Nephron progenitor cell (in vitro differentiated cells): ENCODE measurements around the gene GPC5.
"Not testable (repeated sequence)": the region's sequence is repeated elsewhere in the genome, so short reads cannot be mapped to it uniquely, and the experiment has no call there.

Experiments used
- DNase-seq: peaks from one replicate; pipeline ENCODE4 v3.0.0; 2021
- H3K27ac Mint-ChIP-seq: 2 replicates; pipeline ENCODE4 v1.8.0; 2021; ENCODE audit warnings: mild to moderate bottlenecking, moderate library complexity, mixed read lengths
- H3K27me3 Mint-ChIP-seq: 2 replicates; pipeline ENCODE4 v1.8.0; 2021; ENCODE audit warnings: mild to moderate bottlenecking, low read depth, mixed read lengths; ENCODE audit not compliant: poor library complexity
- H3K36me3 Mint-ChIP-seq: 2 replicates; pipeline ENCODE4 v1.8.0; 2021; ENCODE audit warnings: low read depth, mixed read lengths
- H3K4me1 Mint-ChIP-seq: 2 replicates; pipeline ENCODE4 v1.8.0; 2021; ENCODE audit warnings: mixed read lengths
- H3K4me3 Mint-ChIP-seq: 2 replicates; pipeline ENCODE4 v1.8.0; 2021; ENCODE audit warnings: mild to moderate bottlenecking, moderate library complexity, mixed read lengths
- H3K9me3 Mint-ChIP-seq: 2 replicates; pipeline ENCODE4 v1.8.0; 2021; ENCODE audit warnings: mild to moderate bottlenecking, moderate library complexity, mixed read lengths
- TF ChIP-seq, protein P1 (sequence below): fragments of 200-600 bp; sonication (generic); IDR thresholded peaks from 2 replicates; pipeline ENCODE4 v1.5.0; 2021; ENCODE audit warnings: antibody characterized with exemption

The GPC5 gene

DNA sequence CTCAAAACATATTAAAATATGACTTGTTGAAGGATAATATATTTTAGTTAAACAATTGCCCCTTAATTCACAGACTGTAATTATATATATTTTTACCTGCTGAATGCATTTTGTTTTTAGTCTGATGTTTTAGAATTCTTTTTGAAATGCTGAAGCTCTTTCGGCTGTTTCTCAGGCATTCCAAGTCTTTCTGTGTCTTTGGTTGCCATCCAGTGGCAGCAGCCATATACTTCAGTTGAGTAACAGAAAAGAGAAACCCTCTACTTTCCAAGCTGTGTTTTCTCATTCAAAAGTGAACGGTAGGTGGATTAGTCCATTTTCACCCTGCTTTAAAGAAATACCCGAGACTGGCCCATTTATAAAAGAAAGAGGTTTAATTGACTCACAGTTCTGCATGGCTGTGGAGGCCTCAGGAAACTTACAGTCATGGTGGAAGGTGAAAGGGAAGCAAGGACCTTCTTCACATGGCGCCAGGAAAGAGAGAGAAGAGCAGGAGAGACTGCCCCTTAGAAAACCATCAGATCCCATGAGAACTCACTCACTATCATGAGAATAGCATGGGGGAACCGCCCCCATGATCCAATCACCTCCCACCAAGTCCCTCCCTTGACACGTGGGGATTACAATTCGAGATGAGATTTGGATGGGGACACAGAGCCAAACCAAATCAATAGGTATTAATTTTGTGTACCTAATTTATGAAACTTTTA is 383.7 kb downstream of the GPC5 start:
- TF ChIP-seq, protein P1, sequence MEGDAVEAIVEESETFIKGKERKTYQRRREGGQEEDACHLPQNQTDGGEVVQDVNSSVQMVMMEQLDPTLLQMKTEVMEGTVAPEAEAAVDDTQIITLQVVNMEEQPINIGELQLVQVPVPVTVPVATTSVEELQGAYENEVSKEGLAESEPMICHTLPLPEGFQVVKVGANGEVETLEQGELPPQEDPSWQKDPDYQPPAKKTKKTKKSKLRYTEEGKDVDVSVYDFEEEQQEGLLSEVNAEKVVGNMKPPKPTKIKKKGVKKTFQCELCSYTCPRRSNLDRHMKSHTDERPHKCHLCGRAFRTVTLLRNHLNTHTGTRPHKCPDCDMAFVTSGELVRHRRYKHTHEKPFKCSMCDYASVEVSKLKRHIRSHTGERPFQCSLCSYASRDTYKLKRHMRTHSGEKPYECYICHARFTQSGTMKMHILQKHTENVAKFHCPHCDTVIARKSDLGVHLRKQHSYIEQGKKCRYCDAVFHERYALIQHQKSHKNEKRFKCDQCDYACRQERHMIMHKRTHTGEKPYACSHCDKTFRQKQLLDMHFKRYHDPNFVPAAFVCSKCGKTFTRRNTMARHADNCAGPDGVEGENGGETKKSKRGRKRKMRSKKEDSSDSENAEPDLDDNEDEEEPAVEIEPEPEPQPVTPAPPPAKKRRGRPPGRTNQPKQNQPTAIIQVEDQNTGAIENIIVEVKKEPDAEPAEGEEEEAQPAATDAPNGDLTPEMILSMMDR: peak; percentile 37
- not testable (repeated sequence) for H3K4me3 Mint-ChIP-seq, H3K27me3 Mint-ChIP-seq, H3K36me3 Mint-ChIP-seq, DNase-seq, H3K9me3 Mint-ChIP-seq
- H3K27ac Mint-ChIP-seq: peak overlapping the region; percentile 12
- H3K4me1 Mint-ChIP-seq: peaks cover 32% of the 10 kb centered on the region

DNA sequence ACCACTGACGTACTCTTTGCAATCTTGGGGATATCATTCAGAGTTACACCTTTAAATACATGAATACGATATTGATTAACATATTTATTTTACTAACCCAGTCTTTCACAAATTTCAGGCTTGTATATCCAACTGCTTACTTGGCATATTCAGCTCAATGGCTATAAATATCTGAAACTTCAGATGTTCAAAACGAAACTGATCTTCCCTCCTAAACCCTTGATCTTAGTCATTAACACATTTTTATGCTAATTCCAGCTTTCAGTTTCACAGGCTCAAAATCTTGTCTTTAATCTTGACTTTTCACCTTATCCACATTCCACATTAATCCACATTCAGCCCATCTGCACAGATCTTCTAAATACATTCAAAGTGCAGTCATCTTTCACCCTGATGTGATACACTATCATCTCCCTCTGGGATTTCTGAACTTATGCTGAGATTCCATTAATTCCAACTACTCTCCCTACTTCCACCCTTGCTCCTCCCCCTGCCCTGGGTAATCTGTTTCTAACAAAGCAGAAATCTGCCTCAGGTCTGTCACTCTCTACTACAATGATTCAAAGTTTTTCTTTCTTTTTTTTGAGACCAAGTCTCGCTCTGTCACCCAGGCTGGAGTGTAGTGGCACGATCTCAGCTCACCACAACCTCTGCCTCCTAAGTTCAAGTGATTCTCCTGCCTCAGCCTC is 387.2 kb downstream of the GPC5 start:
- Mint-ChIP-seq H3K4me1 (peaks cover 11% of the 10 kb centered on the region), H3K27me3 (no peaks in the 10 kb centered on the region), H3K36me3 (no peaks in the 10 kb centered on the region), H3K9me3 (no peaks in the 10 kb centered on the region), H3K4me3 (no peak overlapping the region), H3K27ac (peak overlapping the region; percentile 60)
- no peak for DNase-seq
- TF ChIP-seq, protein P1: no peak

DNA sequence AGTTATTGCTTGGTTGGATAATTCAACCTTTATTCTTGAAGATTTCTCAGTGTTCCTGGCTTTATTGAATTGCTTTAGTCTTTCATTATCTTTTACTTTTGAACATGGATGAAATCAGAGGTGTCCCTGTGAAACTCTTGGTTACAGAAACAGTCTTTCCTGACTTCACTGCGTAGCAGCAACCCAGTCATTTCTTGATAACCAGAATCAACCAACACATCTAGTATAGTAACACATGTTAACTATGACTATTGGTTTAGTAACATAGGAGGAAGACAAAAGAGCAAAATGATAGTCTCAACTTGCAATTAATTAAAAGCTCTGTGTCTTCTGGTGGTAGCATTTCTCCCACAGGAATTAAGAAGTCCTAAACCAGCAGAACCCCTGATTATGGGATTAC is 393.6 kb downstream of the GPC5 start:
- Mint-ChIP-seq H3K9me3 (peaks cover 3% of the 10 kb centered on the region), H3K36me3 (no peaks in the 10 kb centered on the region), H3K4me1 (no peaks in the 10 kb centered on the region), H3K27me3 (peaks cover 2% of the 10 kb centered on the region), H3K4me3 (no peak overlapping the region), H3K27ac (no peak overlapping the region)
- no peak for DNase-seq
- TF ChIP-seq, protein P1: no peak

DNA sequence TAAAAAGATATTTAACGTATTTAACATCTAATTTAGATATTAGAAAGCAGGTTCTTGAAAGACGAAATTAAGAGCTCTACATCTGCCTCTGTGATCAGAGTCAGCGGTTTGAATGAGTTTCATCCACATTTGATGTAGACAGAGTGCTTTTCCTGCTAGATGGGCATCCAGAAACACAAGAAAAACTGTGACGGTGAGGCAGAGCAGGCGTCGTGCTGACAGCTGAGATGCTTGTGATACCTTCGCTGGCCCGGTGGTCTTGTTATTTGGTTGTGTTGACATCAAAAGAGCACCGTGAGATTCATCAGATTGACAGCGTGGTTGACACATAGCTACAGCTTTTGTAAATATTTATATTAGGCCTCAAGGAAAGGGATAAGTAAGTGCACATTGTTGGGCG is 399.1 kb downstream of the GPC5 start:
- Mint-ChIP-seq H3K9me3 (peaks cover 12% of the 10 kb centered on the region), H3K27ac (no peak overlapping the region), H3K4me1 (no peaks in the 10 kb centered on the region), H3K36me3 (no peaks in the 10 kb centered on the region), H3K4me3 (no peak overlapping the region), H3K27me3 (no peaks in the 10 kb centered on the region)
- DNase-seq: no peak
- TF ChIP-seq, protein P1: no peak

DNA sequence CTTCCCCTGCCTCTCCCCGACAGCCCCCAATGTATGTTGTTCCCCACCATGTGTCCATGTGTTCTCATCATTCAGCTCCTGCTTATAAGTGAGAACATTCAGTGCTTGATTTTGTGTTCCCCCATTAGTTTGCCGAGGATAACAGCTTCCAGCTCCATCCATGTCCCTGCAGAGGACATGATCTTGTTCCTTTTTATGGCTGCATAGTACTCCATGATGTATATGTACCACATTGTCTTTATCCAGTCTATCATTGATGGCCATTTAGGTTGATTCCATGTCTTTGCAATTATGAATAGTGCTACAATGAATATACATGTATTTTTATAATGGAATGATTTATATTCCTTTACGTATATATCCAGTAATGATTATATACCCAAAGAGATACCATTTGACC is 399.9 kb downstream of the GPC5 start:
- H3K27ac Mint-ChIP-seq, H3K4me1 Mint-ChIP-seq, H3K27me3 Mint-ChIP-seq, H3K36me3 Mint-ChIP-seq, DNase-seq, H3K4me3 Mint-ChIP-seq: not testable (repeated sequence)
- peaks cover 12% of the 10 kb centered on the region for H3K9me3 Mint-ChIP-seq

DNA sequence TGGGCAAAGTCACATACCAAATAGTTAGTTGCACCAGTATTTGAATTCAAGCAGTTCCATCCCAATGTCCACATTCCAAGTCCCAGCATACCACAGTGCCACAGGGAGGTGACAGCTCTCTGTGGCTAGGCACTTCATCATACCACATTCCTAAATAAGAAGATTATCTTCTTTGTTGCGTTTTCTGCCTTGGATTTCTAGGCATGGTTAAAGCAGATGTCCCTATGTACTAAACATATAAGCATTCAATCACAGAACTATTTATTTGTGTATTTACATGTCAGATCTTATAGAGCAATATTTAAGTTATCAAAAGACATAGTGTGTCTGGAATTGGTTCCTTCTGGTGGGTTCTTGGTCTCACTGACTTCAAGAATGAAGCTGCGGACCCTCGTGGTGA is 403.4 kb downstream of the GPC5 start:
- H3K4me3 Mint-ChIP-seq, H3K27me3 Mint-ChIP-seq, H3K9me3 Mint-ChIP-seq, DNase-seq, H3K27ac Mint-ChIP-seq, H3K4me1 Mint-ChIP-seq, H3K36me3 Mint-ChIP-seq: not testable (repeated sequence)

DNA sequence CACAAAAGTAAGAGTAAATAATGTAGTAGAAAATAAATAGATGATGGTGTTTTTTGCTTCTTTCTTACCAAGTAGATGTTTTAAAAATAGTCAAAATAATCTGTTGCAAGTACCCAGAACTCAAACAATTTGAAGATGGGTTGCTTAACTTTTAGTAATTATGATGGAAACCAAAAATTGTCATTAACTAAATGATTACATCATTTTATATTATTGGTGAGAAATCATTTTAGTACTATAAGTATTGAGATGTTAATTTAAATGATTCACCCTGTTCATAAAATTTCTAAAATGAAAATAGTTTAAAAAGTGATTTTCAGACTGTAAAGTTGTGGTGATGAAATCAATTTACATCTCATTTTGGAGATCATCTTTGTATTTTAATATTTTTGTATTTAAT is 404.5 kb downstream of the GPC5 start:
- Mint-ChIP-seq H3K36me3 (no peaks in the 10 kb centered on the region), H3K9me3 (peaks cover 9% of the 10 kb centered on the region), H3K27me3 (no peaks in the 10 kb centered on the region), H3K4me1 (no peaks in the 10 kb centered on the region), H3K4me3 (no peak overlapping the region), H3K27ac (no peak overlapping the region)
- TF ChIP-seq, protein P1: no peak
- DNase-seq: no peak
